ENCODE data around the gene CEACAM16. TPM values are rescaled to one million over a fixed set of nuclear protein-coding genes. Genes with fewer than 3 reads are reported as not detected.

CEACAM16 gene
- total RNA-seq, 2 experiments from 2014 or later = not detected

GRCh38 chr19:44712864-44713515, 14.0 kb downstream of the CEACAM16 start:
- BruUV-seq (replicated peaks) = no TSS peak
- ChIA-PET CTCF (ENCODE audit: unreplicated experiment) (no interaction called here), POLR2A (interaction anchor here (0.7 kb wide), 1 partner anchor 107 kb away, joined by 5 read pairs; no protein-coding TSS in a partner anchor)
- no peak for DNase-seq (ENCODE audit: low spot score)
- Histone ChIP-seq H3K9me3 (ENCODE audit: low read length) (peaks cover 11% of the 10 kb centered on the region; the same call in 1 of the 2 replicates), H4K20me1 (ENCODE audit: insufficient read depth, low read length) (no peaks in the 10 kb centered on the region), H3K79me2 (ENCODE audit: insufficient read depth, low read depth, low read length) (no peaks in the 10 kb centered on the region), H2AFZ (ENCODE audit: low read length) (no peak overlapping the region), H3K36me3 (ENCODE audit: insufficient read depth, low read length) (no peaks in the 10 kb centered on the region), H3K4me1 (ENCODE audit: insufficient read depth, low read length, poor library complexity, severe bottlenecking) (no peaks in the 10 kb centered on the region), H3K4me3 (ENCODE audit: low read depth, low read length, poor library complexity, severe bottlenecking) (no peak overlapping the region), H3K9me2 (ENCODE audit: insufficient read depth, low read length) (no peaks in the 10 kb centered on the region), H3K27ac (ENCODE audit: low read depth, low read length, poor library complexity, severe bottlenecking) (no peak overlapping the region), H3K4me2 (ENCODE audit: low read length) (no peak overlapping the region)
- TF ChIP-seq CTCF (conservative IDR thresholded peaks at IDR 0.05; ENCODE audit: low read length) = no peak
- no peak for TF ChIP-seq EZH2phosphoT487 (IDR thresholded peaks at IDR 0.05; ENCODE audit: borderline replicate concordance, low read depth, low read length)
- intact Hi-C loops (cut with micrococcal nuclease; ENCODE audit: unreplicated experiment) = no loop called here

DNA sequence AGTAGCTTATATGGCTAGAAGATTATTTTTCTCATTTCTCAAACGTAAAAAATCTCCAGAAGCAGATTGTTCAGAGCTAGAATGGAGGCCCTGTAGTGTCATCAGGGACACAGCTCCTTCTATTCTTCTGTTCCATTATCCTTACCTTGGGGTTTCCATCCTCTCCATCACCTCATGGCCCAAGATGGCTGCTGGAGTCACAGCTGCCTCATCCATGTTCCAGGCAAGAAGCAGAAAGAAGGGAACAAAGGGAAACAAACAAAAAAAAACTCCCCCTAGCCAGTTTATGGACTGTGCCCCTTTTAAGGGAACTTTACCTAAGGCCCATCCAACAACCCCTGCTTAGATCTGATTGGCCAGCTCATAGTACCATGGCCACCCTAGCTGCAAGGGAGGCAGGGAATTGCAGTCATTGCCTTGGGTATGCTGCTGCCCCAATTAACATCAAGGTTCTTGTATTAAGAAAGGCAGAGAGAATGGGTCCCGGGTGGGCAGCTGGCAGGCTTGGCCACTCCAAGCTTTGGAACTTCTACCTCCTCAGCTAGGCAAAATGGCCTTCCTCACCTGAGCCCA, 15.7 kb downstream of the CEACAM16 start:
- Histone ChIP-seq H3K79me2 (ENCODE audit: insufficient read depth, low read depth, low read length) (no peaks in the 10 kb centered on the region), H2AFZ (ENCODE audit: low read length) (no peak overlapping the region), H3K9me2 (ENCODE audit: insufficient read depth, low read length) (no peaks in the 10 kb centered on the region), H3K4me3 (ENCODE audit: low read depth, low read length, poor library complexity, severe bottlenecking) (no peak overlapping the region), H4K20me1 (ENCODE audit: insufficient read depth, low read length) (no peaks in the 10 kb centered on the region), H3K9me3 (ENCODE audit: low read length) (peaks cover 11% of the 10 kb centered on the region; the same call in 1 of the 2 replicates), H3K4me2 (ENCODE audit: low read length) (no peak overlapping the region), H3K4me1 (ENCODE audit: insufficient read depth, low read length, poor library complexity, severe bottlenecking) (no peaks in the 10 kb centered on the region), H3K36me3 (ENCODE audit: insufficient read depth, low read length) (no peaks in the 10 kb centered on the region), H3K27ac (ENCODE audit: low read depth, low read length, poor library complexity, severe bottlenecking) (no peak overlapping the region)
- no peak for TF ChIP-seq EZH2phosphoT487 (IDR thresholded peaks at IDR 0.05; ENCODE audit: borderline replicate concordance, low read depth, low read length)
- no peak for TF ChIP-seq CTCF (conservative IDR thresholded peaks at IDR 0.05; ENCODE audit: low read length)
- ChIA-PET CTCF (ENCODE audit: unreplicated experiment) (interaction anchor here (0.7 kb wide), 1 partner anchor 8 kb away, joined by 3 read pairs; no protein-coding TSS in a partner anchor), POLR2A (no interaction called here)
- BruUV-seq (replicated peaks) = no TSS peak
- no peak for DNase-seq (ENCODE audit: low spot score)
- intact Hi-C loops (cut with micrococcal nuclease; ENCODE audit: unreplicated experiment) = no loop called here

- Histone ChIP-seq H3K27ac (ENCODE audit: low read depth, low read length, poor library complexity, severe bottlenecking) (no peak overlapping the region), H3K4me2 (ENCODE audit: low read length) (no peak overlapping the region), H2AFZ (ENCODE audit: low read length) (no peak overlapping the region), H3K9me2 (ENCODE audit: insufficient read depth, low read length) (no peaks in the 10 kb centered on the region), H3K9me3 (ENCODE audit: low read length) (peaks cover 11% of the 10 kb centered on the region; the same call in 1 of the 2 replicates), H3K4me1 (ENCODE audit: insufficient read depth, low read length, poor library complexity, severe bottlenecking) (peaks cover 22% of the 10 kb centered on the region), H3K36me3 (ENCODE audit: insufficient read depth, low read length) (no peaks in the 10 kb centered on the region), H4K20me1 (ENCODE audit: insufficient read depth, low read length) (no peaks in the 10 kb centered on the region), H3K4me3 (ENCODE audit: low read depth, low read length, poor library complexity, severe bottlenecking) (no peak overlapping the region), H3K79me2 (ENCODE audit: insufficient read depth, low read depth, low read length) (no peaks in the 10 kb centered on the region)
- POLR2A ChIA-PET = no interaction called here
- no TSS peak for BruUV-seq (replicated peaks)
- TF ChIP-seq EZH2phosphoT487 (IDR thresholded peaks at IDR 0.05; ENCODE audit: borderline replicate concordance, low read depth, low read length) = no peak
- no peak for TF ChIP-seq CTCF (conservative IDR thresholded peaks at IDR 0.05; ENCODE audit: low read length)
- intact Hi-C loops (cut with micrococcal nuclease; ENCODE audit: unreplicated experiment) = no loop called here
- DNase-seq (ENCODE audit: low spot score) = no peak
- CTCF ChIA-PET (ENCODE audit: unreplicated experiment) = interaction anchor here (0.6 kb wide), 1 partner anchor 791 kb away, joined by 4 read pairs; no protein-coding TSS in a partner anchor
Observed at GRCh38 chr19:44717603-44718002, 18.7 kb downstream of the CEACAM16 start.

All from OCI-LY7 (cell line).